H9 (cell line): ENCODE results near the gene NAA16. TPM values are rescaled to one million over a fixed set of nuclear protein-coding genes. Genes with fewer than 3 reads are reported as not detected.

Experiments
- DNase-seq: peaks from one replicate; pipeline ENCODE4 v3.0.0-alpha.2; 2017
- H2AFZ ChIP-seq: one replicate; pipeline ENCODE4 v1.6.1; 2013; ENCODE audit warnings: mild to moderate bottlenecking, low read length, control low read depth, moderate library complexity
- H2AK5ac ChIP-seq: 2 replicates; pipeline ENCODE4 v1.6.1; 2013; ENCODE audit warnings: low read length, control low read depth, mixed read lengths; ENCODE audit not compliant: insufficient read length
- H2BK120ac ChIP-seq: one replicate; pipeline ENCODE4 v1.6.1; 2013; ENCODE audit warnings: low read depth, mild to moderate bottlenecking, low read length, control low read depth, inconsistent platforms; ENCODE audit not compliant: poor library complexity, severe bottlenecking
- H2BK12ac ChIP-seq: 2 replicates; pipeline ENCODE4 v1.6.1; 2013; ENCODE audit warnings: low read length, control low read depth, mixed read lengths, low read depth; ENCODE audit not compliant: insufficient read length
- H2BK15ac ChIP-seq: 2 replicates; pipeline ENCODE4 v1.6.1; 2013; ENCODE audit warnings: low read depth, low read length, control low read depth
- H2BK20ac ChIP-seq: one replicate; pipeline ENCODE4 v1.6.1; 2013; ENCODE audit warnings: low read depth, mild to moderate bottlenecking, low read length, control low read depth, inconsistent platforms; ENCODE audit not compliant: poor library complexity, severe bottlenecking
- H2BK5ac ChIP-seq: 2 replicates; pipeline ENCODE4 v1.6.1; 2013; ENCODE audit warnings: low read length, control low read depth, mixed read lengths; ENCODE audit not compliant: insufficient read length
- H3K14ac ChIP-seq: 2 replicates; pipeline ENCODE4 v1.6.1; 2013; ENCODE audit warnings: low read length, control low read depth; ENCODE audit not compliant: insufficient read depth
- H3K18ac ChIP-seq: 2 replicates; pipeline ENCODE4 v1.6.1; 2013; ENCODE audit warnings: low read depth, mild to moderate bottlenecking, mixed read lengths, low read length, control low read depth; ENCODE audit not compliant: insufficient read length
- H3K23ac ChIP-seq: 2 replicates; pipeline ENCODE4 v1.6.1; 2013; ENCODE audit warnings: low read length, control low read depth, mixed read lengths, low read depth; ENCODE audit not compliant: insufficient read length
- H3K23me2 ChIP-seq: 2 replicates; pipeline ENCODE4 v1.6.1; 2013; ENCODE audit warnings: low read depth, mild to moderate bottlenecking, mixed read lengths, low read length, control low read depth; ENCODE audit not compliant: insufficient read length, poor library complexity, severe bottlenecking
- H3K27ac ChIP-seq: 2 replicates; pipeline ENCODE4 v1.5.1; 2013; ENCODE audit warnings: low read length, control low read depth, mixed read lengths, low read depth; ENCODE audit not compliant: insufficient read length
- H3K27me3 ChIP-seq: 2 replicates; pipeline ENCODE4 v1.6.1; 2013; ENCODE audit warnings: low read length, control low read depth, inconsistent platforms; ENCODE audit not compliant: insufficient read depth
- H3K4ac ChIP-seq: 2 replicates; pipeline ENCODE4 v1.6.1; 2013; ENCODE audit warnings: low read depth, mild to moderate bottlenecking, control low read depth, inconsistent platforms, low read length, moderate library complexity
- H3K4me1 ChIP-seq: 2 replicates; pipeline ENCODE4 v1.6.1; 2013; ENCODE audit warnings: low read length, control low read depth, inconsistent platforms; ENCODE audit not compliant: insufficient read depth
- H3K4me2 ChIP-seq: 2 replicates; pipeline ENCODE4 v1.6.1; 2013; ENCODE audit warnings: low read length, control low read depth, mixed read lengths; ENCODE audit not compliant: insufficient read length, insufficient read depth
- H3K56ac ChIP-seq: 2 replicates; pipeline ENCODE4 v1.6.1; 2013; ENCODE audit warnings: low read depth, mild to moderate bottlenecking, mixed read lengths, low read length, control low read depth; ENCODE audit not compliant: insufficient read length
- H3K79me1 ChIP-seq: 2 replicates; pipeline ENCODE4 v1.6.1; 2013; ENCODE audit warnings: low read depth, mild to moderate bottlenecking, moderate library complexity, low read length, control low read depth, inconsistent platforms; ENCODE audit not compliant: insufficient read depth, poor library complexity, severe bottlenecking
- H3K79me2 ChIP-seq: 2 replicates; pipeline ENCODE4 v1.6.1; 2013; ENCODE audit warnings: low read length, control low read depth, inconsistent platforms; ENCODE audit not compliant: insufficient read depth
- H3K9ac ChIP-seq: 2 replicates; pipeline ENCODE4 v1.6.1; 2013; ENCODE audit warnings: low read length, control low read depth, mixed read lengths; ENCODE audit not compliant: insufficient read length; ENCODE audit errors: extremely low read depth
- H3K9me3 ChIP-seq: one replicate; pipeline ENCODE4 v1.6.1; 2013; ENCODE audit warnings: low read depth, low read length, inconsistent platforms; ENCODE audit not compliant: control insufficient read depth
- H3T11ph ChIP-seq: one replicate; pipeline ENCODE4 v1.6.1; 2013; ENCODE audit warnings: mild to moderate bottlenecking, low read length, control low read depth, inconsistent platforms
- H4K20me1 ChIP-seq: one replicate; pipeline ENCODE4 v1.6.1; 2013; ENCODE audit not compliant: control insufficient read depth, insufficient read length, insufficient read depth
- H4K5ac ChIP-seq: 2 replicates; pipeline ENCODE4 v1.6.1; 2013; ENCODE audit warnings: low read depth, mild to moderate bottlenecking, mixed read lengths, low read length, control low read depth; ENCODE audit not compliant: insufficient read length
- H4K8ac ChIP-seq: replicated peaks from 2 replicates; pipeline ENCODE4 v1.6.1; 2013; ENCODE audit warnings: low read length, control low read depth, mixed read lengths, low read depth; ENCODE audit not compliant: insufficient read length
- H4K91ac ChIP-seq: 2 replicates; pipeline ENCODE4 v1.6.1; 2013; ENCODE audit warnings: low read depth, mild to moderate bottlenecking, moderate library complexity, mixed read lengths, low read length, control low read depth; ENCODE audit not compliant: insufficient read length
- H3K27ac Mint-ChIP-seq, 3 experiments: 2 replicates in 2 of 3; 3 replicates in 1 of 3; pipeline ENCODE4 v1.8.0; 2020 to 2021; ENCODE audit warnings: mixed read lengths in 3 of 3, mild to moderate bottlenecking in 1 of 3, moderate library complexity in 1 of 3
- H3K27me3 Mint-ChIP-seq: 2 replicates; pipeline ENCODE4 v1.8.0; 2021; ENCODE audit warnings: low read depth, mild to moderate bottlenecking, moderate library complexity, mixed read lengths
- H3K36me3 Mint-ChIP-seq, 3 experiments: 2 replicates in 2 of 3; 3 replicates in 1 of 3; pipeline ENCODE4 v1.8.0; 2020 to 2021; ENCODE audit warnings: low read depth in 3 of 3, mixed read lengths in 3 of 3; ENCODE audit not compliant: insufficient read depth in 1 of 3
- H3K4me1 Mint-ChIP-seq, 2 experiments: 2 replicates each; pipeline ENCODE4 v1.8.0; 2020; ENCODE audit warnings: mixed read lengths in 2 of 2
- H3K4me3 Mint-ChIP-seq, 2 experiments: 2 replicates in 1 of 2; 3 replicates in 1 of 2; pipeline ENCODE4 v1.8.0; 2020 to 2021; ENCODE audit warnings: mild to moderate bottlenecking in 2 of 2, mixed read lengths in 2 of 2, moderate library complexity in 1 of 2
- H3K9me3 Mint-ChIP-seq, 2 experiments: 2 replicates in 1 of 2; 3 replicates in 1 of 2; pipeline ENCODE4 v1.8.0; 2020; ENCODE audit warnings: mild to moderate bottlenecking in 2 of 2, mixed read lengths in 2 of 2, moderate library complexity in 1 of 2
- CTCF ChIP-seq: fragments of 200-600 bp; sonication (generic); conservative IDR thresholded peaks from 3 replicates; pipeline ENCODE4 v1.8.0; 2021; ENCODE audit warnings: antibody characterized with exemption, mild to moderate bottlenecking
- WGBS: extraction: QIAGEN DNeasy Blood & Tissue Kit; methylation state at CpG from one replicate; pipeline ENCODE4 v1.1.7; 2013; ENCODE audit warnings: missing lambda C conversion rate, low lambda C conversion rate, mixed read lengths; ENCODE audit not compliant: insufficient read length; ENCODE audit errors: extremely low coverage; 5-methylcytosine and 5-hydroxymethylcytosine counted together
- total RNA-seq: library from RNA; stranded (reverse); gene quantifications from 2 replicates; pipeline ENCODE4 v1.2.1, GENCODE V29; 2021

Gene NAA16
- total RNA-seq, 1 experiment from 2014 or later = 37.7 TPM

GRCh38 chr13:41370736-41371135, 59.7 kb downstream of the NAA16 start:
- H3K36me3 Mint-ChIP-seq = peaks cover 49 to 74% (median 73%) of the 10 kb centered on the region in 3 experiments; a peak in 6 of 7 replicates
- no peak overlapping the region for H2BK20ac ChIP-seq
- H3K56ac ChIP-seq = no peak overlapping the region
- no peaks in the 10 kb centered on the region for H3K4me1 ChIP-seq
- no peaks in the 10 kb centered on the region for H3K23me2 ChIP-seq
- H3K4me2 ChIP-seq = no peak overlapping the region
- no peak overlapping the region for H2AFZ ChIP-seq
- no peaks in the 10 kb centered on the region for H3K4me1 Mint-ChIP-seq
- no peak overlapping the region for H3K27ac Mint-ChIP-seq
- H3K18ac ChIP-seq = no peak overlapping the region
- no peak overlapping the region for H4K5ac ChIP-seq
- no peak overlapping the region for H4K91ac ChIP-seq
- no peaks in the 10 kb centered on the region for H3K79me1 ChIP-seq
- TF ChIP-seq CTCF = no peak
- H3K27me3 Mint-ChIP-seq = no peaks in the 10 kb centered on the region
- H4K20me1 ChIP-seq = no peaks in the 10 kb centered on the region
- no peak overlapping the region for H2BK12ac ChIP-seq
- no peak overlapping the region for H3K23ac ChIP-seq
- no peak overlapping the region for H3K4ac ChIP-seq
- H3K9ac ChIP-seq = no peak overlapping the region
- no peak overlapping the region for H3T11ph ChIP-seq
- H2BK120ac ChIP-seq = no peak overlapping the region
- no peak overlapping the region for H2BK15ac ChIP-seq
- H4K8ac ChIP-seq = no peak overlapping the region
- H3K4me3 Mint-ChIP-seq = no peak overlapping the region
- no peak for DNase-seq
- no peak overlapping the region for H3K14ac ChIP-seq
- no CpG with 5 or more reads among the region's 2 CpGs for WGBS
- no peaks in the 10 kb centered on the region for H3K9me3 Mint-ChIP-seq
- H2AK5ac ChIP-seq = no peak overlapping the region
- no peak overlapping the region for H2BK5ac ChIP-seq
- no peaks in the 10 kb centered on the region for H3K9me3 ChIP-seq
- no peaks in the 10 kb centered on the region for H3K27me3 ChIP-seq
- H3K27ac ChIP-seq = no peak overlapping the region
- H3K79me2 ChIP-seq = no peaks in the 10 kb centered on the region
